GM23338 (cell line): Measurements from ENCODE around the gene OAS2. TPM values are rescaled to one million over a fixed set of nuclear protein-coding genes. Genes with fewer than 3 reads are reported as not detected.

ENCODE experiments used
- CREB1 ChIP-seq: fragments of 250-450 bp; sonication (Bioruptor Pico); IDR thresholded peaks from 2 replicates; pipeline ENCODE4 v1.5.0; 2020; ENCODE audit warnings: low read depth, mild to moderate bottlenecking, moderate library complexity
- CTCF ChIP-seq, 2 experiments: fragments of 200-600 bp in 1 of 2; sonication (generic) in 1 of 2; conservative IDR thresholded peaks; 2 replicates each; pipeline versions ENCODE4 v1.5.1 to v1.6.1; 2016 to 2017; ENCODE audit warnings: antibody characterized with exemption in 2 of 2, low read depth in 2 of 2, mild to moderate bottlenecking in 2 of 2, moderate library complexity in 1 of 2
- EZH2 ChIP-seq: fragments of 200-600 bp; sonication (generic); IDR thresholded peaks from one replicate; pipeline ENCODE4 v1.8.0; 2017; ENCODE audit warnings: antibody characterized with exemption, mild to moderate bottlenecking, low read depth; ENCODE audit not compliant: unreplicated experiment
- EZH2phosphoT487 ChIP-seq: fragments of 200-600 bp; sonication (generic); IDR thresholded peaks from one replicate; pipeline ENCODE4 v1.8.1; 2018; ENCODE audit warnings: antibody characterized with exemption; ENCODE audit not compliant: unreplicated experiment
- NANOG ChIP-seq: IDR thresholded peaks from 2 replicates; pipeline ENCODE4 v1.6.1; 2016; ENCODE audit warnings: antibody characterized with exemption, borderline replicate concordance
- POLR2AphosphoS5 ChIP-seq: IDR thresholded peaks from 2 replicates; pipeline ENCODE4 v1.6.1; 2016; ENCODE audit warnings: antibody characterized with exemption, low read depth
- STAT1 ChIP-seq: IDR thresholded peaks from one replicate; pipeline ENCODE4 v1.6.1; 2016; ENCODE audit warnings: antibody characterized with exemption; ENCODE audit not compliant: unreplicated experiment
- ZNF114 ChIP-seq: fragments of 250-450 bp; sonication (Bioruptor Pico); IDR thresholded peaks from 2 replicates; pipeline ENCODE4 v1.5.0; 2020; ENCODE audit warnings: mild to moderate bottlenecking, moderate library complexity
- polyA plus RNA-seq: library from polyadenylated mRNA; unstranded; fragments of >200 nt; fragmentation: Nextera tagmentation; extraction: Ambion mirVana; gene quantifications from 2 replicates; pipeline ENCODE4 v1.2.1, GENCODE V29; 2016
- total RNA-seq: library from RNA; depleted of rRNA; stranded (reverse); fragments of >200 nt; shearing (Covaris generic); gene quantifications from 2 replicates; pipeline ENCODE4 v1.2.3, GENCODE V29; 2014
- TF ChIP-seq, protein P1 (sequence below): fragments of 250-450 bp; sonication (Bioruptor Pico); IDR thresholded peaks from 2 replicates; pipeline ENCODE4 v1.5.0; 2020; ENCODE audit warnings: mild to moderate bottlenecking, moderate library complexity
- TF ChIP-seq, protein P2 (sequence below): IDR thresholded peaks from one replicate; pipeline ENCODE4 v1.6.1; 2018; ENCODE audit warnings: antibody characterized with exemption; ENCODE audit not compliant: unreplicated experiment

OAS2 gene
- total and polyA plus RNA-seq, 2 experiments from 2014 or later, result 0.10 TPM; not detected in 1

DNA sequence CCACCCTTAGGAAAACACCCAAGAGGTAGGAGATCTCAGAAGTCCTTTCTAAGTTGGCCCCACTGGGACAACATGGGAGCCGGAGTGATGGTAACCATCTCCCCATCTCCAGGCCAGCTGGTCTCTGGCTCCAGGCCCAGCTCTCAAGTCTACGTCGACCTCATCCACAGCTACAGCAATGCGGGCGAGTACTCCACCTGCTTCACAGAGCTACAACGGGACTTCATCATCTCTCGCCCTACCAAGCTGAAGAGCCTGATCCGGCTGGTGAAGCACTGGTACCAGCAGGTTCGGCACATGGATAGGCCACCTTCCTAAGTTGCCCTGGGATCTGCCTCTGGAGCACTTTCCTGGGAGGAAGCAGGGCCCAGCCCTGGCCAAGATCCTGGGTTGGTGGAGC lies 11.0 kb upstream of the OAS2 start (continued):
- TF ChIP-seq, protein P1, sequence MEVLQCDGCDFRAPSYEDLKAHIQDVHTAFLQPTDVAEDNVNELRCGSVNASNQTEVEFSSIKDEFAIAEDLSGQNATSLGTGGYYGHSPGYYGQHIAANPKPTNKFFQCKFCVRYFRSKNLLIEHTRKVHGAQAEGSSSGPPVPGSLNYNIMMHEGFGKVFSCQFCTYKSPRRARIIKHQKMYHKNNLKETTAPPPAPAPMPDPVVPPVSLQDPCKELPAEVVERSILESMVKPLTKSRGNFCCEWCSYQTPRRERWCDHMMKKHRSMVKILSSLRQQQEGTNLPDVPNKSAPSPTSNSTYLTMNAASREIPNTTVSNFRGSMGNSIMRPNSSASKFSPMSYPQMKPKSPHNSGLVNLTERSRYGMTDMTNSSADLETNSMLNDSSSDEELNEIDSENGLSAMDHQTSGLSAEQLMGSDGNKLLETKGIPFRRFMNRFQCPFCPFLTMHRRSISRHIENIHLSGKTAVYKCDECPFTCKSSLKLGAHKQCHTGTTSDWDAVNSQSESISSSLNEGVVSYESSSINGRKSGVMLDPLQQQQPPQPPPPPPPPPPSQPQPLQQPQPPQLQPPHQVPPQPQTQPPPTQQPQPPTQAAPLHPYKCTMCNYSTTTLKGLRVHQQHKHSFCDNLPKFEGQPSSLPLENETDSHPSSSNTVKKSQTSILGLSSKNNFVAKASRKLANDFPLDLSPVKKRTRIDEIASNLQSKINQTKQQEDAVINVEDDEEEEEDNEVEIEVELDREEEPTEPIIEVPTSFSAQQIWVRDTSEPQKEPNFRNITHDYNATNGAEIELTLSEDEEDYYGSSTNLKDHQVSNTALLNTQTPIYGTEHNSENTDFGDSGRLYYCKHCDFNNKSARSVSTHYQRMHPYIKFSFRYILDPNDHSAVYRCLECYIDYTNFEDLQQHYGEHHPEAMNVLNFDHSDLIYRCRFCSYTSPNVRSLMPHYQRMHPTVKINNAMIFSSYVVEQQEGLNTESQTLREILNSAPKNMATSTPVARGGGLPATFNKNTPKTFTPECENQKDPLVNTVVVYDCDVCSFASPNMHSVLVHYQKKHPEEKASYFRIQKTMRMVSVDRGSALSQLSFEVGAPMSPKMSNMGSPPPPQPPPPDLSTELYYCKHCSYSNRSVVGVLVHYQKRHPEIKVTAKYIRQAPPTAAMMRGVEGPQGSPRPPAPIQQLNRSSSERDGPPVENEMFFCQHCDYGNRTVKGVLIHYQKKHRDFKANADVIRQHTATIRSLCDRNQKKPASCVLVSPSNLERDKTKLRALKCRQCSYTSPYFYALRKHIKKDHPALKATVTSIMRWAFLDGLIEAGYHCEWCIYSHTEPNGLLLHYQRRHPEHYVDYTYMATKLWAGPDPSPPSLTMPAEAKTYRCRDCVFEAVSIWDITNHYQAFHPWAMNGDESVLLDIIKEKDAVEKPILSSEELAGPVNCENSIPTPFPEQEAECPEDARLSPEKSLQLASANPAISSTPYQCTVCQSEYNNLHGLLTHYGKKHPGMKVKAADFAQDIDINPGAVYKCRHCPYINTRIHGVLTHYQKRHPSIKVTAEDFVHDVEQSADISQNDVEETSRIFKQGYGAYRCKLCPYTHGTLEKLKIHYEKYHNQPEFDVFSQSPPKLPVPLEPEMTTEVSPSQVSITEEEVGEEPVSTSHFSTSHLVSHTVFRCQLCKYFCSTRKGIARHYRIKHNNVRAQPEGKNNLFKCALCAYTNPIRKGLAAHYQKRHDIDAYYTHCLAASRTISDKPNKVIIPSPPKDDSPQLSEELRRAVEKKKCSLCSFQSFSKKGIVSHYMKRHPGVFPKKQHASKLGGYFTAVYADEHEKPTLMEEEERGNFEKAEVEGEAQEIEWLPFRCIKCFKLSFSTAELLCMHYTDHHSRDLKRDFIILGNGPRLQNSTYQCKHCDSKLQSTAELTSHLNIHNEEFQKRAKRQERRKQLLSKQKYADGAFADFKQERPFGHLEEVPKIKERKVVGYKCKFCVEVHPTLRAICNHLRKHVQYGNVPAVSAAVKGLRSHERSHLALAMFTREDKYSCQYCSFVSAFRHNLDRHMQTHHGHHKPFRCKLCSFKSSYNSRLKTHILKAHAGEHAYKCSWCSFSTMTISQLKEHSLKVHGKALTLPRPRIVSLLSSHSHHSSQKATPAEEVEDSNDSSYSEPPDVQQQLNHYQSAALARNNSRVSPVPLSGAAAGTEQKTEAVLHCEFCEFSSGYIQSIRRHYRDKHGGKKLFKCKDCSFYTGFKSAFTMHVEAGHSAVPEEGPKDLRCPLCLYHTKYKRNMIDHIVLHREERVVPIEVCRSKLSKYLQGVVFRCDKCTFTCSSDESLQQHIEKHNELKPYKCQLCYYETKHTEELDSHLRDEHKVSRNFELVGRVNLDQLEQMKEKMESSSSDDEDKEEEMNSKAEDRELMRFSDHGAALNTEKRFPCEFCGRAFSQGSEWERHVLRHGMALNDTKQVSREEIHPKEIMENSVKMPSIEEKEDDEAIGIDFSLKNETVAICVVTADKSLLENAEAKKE (CRISPR knock-in tag), result no peak
- TF ChIP-seq EZH2 (no peak), ZNF114 (CRISPR knock-in tag) (no peak), CREB1 (no peak), CTCF (conservative IDR thresholded peaks at IDR 0.05; ENCODE audit: low read depth in 2 of 2) (no peak), EZH2phosphoT487 (no peak), POLR2AphosphoS5 (no peak), NANOG (no peak), STAT1 (no peak)
- TF ChIP-seq, protein P2, sequence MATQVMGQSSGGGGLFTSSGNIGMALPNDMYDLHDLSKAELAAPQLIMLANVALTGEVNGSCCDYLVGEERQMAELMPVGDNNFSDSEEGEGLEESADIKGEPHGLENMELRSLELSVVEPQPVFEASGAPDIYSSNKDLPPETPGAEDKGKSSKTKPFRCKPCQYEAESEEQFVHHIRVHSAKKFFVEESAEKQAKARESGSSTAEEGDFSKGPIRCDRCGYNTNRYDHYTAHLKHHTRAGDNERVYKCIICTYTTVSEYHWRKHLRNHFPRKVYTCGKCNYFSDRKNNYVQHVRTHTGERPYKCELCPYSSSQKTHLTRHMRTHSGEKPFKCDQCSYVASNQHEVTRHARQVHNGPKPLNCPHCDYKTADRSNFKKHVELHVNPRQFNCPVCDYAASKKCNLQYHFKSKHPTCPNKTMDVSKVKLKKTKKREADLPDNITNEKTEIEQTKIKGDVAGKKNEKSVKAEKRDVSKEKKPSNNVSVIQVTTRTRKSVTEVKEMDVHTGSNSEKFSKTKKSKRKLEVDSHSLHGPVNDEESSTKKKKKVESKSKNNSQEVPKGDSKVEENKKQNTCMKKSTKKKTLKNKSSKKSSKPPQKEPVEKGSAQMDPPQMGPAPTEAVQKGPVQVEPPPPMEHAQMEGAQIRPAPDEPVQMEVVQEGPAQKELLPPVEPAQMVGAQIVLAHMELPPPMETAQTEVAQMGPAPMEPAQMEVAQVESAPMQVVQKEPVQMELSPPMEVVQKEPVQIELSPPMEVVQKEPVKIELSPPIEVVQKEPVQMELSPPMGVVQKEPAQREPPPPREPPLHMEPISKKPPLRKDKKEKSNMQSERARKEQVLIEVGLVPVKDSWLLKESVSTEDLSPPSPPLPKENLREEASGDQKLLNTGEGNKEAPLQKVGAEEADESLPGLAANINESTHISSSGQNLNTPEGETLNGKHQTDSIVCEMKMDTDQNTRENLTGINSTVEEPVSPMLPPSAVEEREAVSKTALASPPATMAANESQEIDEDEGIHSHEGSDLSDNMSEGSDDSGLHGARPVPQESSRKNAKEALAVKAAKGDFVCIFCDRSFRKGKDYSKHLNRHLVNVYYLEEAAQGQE, result no peak
